ENCODE data around the gene NRG3.

The NRG3 gene

GRCh38 chr10:82400841-82401240, 525.8 kb downstream of the NRG3 start:
- no peak for DNase-seq

- no peak for DNase-seq
Observed at GRCh38 chr10:82402906-82403401, 528.0 kb downstream of the NRG3 start.

GRCh38 chr10:82409671-82410070, 534.7 kb downstream of the NRG3 start:
- DNase-seq, result no peak

GRCh38 chr10:82411416-82411815, 536.4 kb downstream of the NRG3 start:
- no peak for DNase-seq

GRCh38 chr10:82420001-82420400, 545.0 kb downstream of the NRG3 start:
- DNase-seq, result no peak

GRCh38 chr10:82429302-82429701, 554.3 kb downstream of the NRG3 start:
- DNase-seq, result no peak

- no peak for DNase-seq
Observed at GRCh38 chr10:82438277-82438676, 563.3 kb downstream of the NRG3 start.

GRCh38 chr10:82440775-82441174, 565.8 kb downstream of the NRG3 start:
- no peak for DNase-seq

GRCh38 chr10:82452046-82452445, 577.1 kb downstream of the NRG3 start:
- no peak for DNase-seq

GRCh38 chr10:82452676-82453075, 577.7 kb downstream of the NRG3 start:
- DNase-seq, result no peak

GRCh38 chr10:82453678-82454293, 578.8 kb downstream of the NRG3 start:
- DNase-seq, result no peak

GRCh38 chr10:82462910-82463551, 588.0 kb downstream of the NRG3 start:
- DNase-seq, result no peak

GRCh38 chr10:82463614-82464013, 588.6 kb downstream of the NRG3 start:
- no peak for DNase-seq

GRCh38 chr10:82464191-82464818, 589.3 kb downstream of the NRG3 start:
- no peak for DNase-seq

- no peak for DNase-seq
Observed at GRCh38 chr10:82464966-82465365, 590.0 kb downstream of the NRG3 start.

- DNase-seq, result no peak
Observed at GRCh38 chr10:82468453-82468852, 593.5 kb downstream of the NRG3 start.

GRCh38 chr10:82472406-82473335, 597.7 kb downstream of the NRG3 start:
- DNase-seq, result no peak

GRCh38 chr10:82477776-82478175, 602.8 kb downstream of the NRG3 start:
- no peak for DNase-seq

- DNase-seq, result no peak
Observed at GRCh38 chr10:82492647-82493046, 617.7 kb downstream of the NRG3 start.

GRCh38 chr10:82496114-82496513, 621.1 kb downstream of the NRG3 start:
- DNase-seq, result no peak

GRCh38 chr10:82497439-82497838, 622.4 kb downstream of the NRG3 start:
- no peak for DNase-seq

- DNase-seq, result no peak
Observed at GRCh38 chr10:82498976-82499375, 624.0 kb downstream of the NRG3 start.

GRCh38 chr10:82505009-82505408, 630.0 kb downstream of the NRG3 start:
- DNase-seq, result no peak
